Measurements from ENCODE around the gene PLEK.
"Not testable (repeated sequence)": the region's sequence is repeated elsewhere in the genome, so short reads cannot be mapped to it uniquely, and the experiment has no call there.

PLEK gene, protein sequence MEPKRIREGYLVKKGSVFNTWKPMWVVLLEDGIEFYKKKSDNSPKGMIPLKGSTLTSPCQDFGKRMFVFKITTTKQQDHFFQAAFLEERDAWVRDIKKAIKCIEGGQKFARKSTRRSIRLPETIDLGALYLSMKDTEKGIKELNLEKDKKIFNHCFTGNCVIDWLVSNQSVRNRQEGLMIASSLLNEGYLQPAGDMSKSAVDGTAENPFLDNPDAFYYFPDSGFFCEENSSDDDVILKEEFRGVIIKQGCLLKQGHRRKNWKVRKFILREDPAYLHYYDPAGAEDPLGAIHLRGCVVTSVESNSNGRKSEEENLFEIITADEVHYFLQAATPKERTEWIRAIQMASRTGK

DNA sequence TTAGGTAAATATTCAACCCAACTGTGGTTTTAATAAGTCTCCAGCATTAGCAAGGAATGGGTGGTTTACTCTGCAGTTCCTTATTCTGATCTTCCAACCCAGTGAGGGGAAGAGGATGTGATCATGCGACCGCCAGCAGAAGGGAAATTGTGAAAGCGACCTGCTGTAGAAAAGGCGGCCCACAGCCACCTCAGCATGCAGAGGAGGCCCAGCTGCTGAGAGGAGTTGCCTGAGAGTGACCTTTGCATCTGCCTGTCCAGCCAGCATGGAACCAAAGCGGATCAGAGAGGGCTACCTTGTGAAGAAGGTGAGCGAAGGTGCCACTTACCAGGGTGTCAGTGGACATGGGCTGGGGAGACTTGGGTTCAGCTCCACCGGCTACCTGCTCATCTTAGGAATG lies at the start of gene PLEK:
Gene PLEK (plus strand): TSS at position 196 of the 400 bp plus-strand sequence. CDS start 70 bp downstream, at position 266.
- peak; percentile 83 for DNase-seq

DNA sequence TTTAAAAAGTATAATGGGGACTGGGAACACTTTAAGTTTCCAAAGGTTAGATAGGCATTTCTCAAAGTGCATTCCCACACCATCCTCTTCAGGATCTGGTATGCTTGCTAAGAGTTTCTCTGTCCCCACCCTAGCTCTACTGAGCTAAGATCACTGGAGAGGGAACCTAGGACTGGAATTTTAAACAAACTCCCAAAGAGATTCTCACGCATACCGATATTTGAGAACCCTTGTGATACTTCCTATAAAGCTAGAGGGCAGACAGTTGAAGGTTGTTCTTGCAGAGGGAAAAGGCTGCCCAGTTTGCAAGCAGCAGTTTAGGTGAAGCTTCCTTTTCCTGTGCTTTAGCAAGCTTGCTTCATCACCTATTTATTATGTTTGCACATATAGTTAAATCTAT lies 49.0 kb upstream of the PLEK start:
- no peak for DNase-seq

DNA sequence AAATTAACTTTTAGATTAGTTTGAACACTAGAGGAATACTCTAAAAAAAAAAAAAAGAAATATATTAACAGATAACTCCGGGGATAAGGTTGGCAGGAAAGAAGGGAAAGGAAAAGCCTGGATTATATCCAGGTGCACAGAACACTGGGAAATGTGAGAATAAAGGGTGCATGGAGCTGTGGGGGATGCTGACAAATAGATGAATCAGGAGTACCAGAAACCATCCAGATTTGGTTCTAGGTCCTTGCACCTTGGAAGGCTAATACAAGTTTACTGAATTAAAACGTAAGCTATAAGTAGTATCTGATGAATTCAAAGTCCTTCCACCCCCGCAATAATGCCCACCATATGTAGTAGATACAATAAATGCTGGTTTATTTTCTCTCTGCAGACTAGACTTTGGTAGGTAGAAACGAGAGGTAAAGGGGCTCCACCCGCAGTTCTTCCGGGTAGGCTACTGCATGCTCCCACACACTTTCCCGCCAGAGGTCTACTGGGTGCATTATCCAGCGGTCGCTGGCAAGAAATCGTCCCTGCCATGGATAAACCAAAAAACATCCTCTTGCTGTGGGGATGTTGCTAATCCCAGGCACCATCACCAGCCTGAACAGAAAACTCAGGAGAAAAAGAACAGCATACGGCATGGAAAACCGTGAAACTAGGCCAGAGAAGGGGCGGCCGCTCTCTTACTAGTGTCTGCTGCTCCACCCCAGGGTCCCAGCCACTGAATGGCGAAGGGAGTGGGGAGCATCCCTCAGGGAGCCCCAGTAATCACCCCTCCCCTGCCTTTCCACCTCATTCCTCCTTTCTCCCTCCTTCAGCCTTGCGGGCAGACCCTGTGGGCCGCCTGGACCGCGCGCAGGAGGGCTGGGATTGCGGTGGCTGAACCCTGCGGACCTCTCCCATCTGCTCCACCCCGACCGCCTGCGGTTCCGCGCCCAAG lies 46.8 kb upstream of the PLEK start:
- DNase-seq = no peak

DNA sequence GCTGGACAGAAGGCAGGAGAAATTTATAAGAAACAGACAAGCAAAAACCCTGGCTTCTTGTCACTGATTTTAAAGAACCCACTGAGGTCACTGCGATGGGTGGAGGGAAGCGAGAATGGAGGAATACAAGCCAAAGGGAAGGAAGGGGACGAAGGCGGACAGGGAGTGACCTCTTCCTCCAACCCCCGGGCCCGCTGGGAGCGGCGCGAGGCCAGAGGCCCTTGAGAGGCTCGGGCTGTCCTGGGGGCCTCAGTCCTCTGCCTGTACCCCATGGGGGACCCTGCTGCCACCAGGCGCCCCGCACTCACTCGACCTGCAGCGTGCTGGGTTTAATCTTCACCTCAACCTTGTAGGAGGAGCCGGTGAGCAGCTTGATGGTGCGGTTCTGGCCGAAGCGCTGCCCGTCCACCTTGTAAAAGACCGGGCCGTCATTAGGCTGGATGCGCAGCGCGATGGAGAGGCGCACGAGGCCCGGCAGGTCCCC lies 46.1 kb upstream of the PLEK start:
- no peak for DNase-seq

DNA sequence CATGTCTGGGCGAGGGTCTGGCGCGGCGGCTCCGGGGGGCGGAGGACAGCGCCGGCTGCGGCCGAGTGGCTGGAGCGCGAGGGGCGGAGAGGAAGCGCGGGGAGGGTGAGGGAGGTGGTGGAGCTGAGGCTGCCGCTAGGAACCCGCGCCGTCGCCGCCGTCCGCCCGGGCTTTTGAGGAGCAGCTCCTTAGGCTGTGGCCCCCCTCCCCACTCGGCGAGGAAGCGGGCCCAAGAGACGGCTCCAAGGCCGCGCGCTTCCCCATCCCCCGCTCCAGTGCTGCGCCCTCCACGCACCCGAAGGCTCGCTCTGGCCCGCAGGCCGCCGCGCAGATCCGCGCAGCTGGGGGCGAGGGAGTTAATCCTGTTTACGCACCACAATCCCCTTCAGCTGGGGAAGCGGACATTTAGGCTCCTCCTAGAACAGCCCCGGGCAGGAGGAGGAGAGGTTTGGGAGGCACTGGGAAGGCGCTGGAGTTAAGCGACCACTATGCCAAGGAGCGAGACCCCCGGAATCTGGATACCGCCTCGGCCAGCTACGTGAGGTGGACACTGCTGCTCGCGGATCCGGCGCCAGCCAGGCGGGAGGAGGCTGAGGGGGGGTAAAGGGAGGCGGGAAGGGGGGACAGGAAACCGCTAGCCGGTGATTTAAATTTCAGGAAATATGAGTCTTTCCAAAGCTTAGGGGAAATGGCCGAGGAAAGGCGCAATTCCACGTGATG lies 45.5 kb upstream of the PLEK start, which contains the start of gene CNRIP1:
Gene CNRIP1 (minus strand): TSS at position 552 of the 720 bp plus-strand sequence. CDS start 549 bp downstream, at position 3.
- DNase-seq = peak; percentile 1

DNA sequence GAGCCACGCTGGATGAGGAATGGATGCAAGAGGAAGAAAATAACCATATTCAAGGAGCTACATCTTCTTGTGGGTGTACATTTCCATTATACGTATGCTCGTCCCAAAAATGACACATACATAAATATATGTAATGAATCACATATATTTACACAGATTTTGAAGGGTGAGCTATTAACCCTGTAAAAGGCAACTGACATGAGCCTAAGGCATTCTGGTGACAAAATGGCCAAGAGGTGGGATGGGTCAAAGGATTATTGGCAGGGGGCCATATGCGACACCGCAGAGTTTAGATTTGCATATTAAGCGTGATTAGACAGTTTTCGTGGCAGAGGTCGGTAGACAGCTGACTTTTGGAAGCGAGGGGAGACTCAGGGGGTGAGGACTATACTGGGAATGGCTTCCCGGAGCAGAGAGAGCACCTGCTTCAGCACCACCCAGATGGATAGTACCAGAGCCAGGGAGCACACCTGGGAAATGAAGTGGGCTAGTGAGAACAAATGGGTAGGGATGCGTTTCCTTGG lies 44.9 kb upstream of the PLEK start:
- no peak for DNase-seq

DNA sequence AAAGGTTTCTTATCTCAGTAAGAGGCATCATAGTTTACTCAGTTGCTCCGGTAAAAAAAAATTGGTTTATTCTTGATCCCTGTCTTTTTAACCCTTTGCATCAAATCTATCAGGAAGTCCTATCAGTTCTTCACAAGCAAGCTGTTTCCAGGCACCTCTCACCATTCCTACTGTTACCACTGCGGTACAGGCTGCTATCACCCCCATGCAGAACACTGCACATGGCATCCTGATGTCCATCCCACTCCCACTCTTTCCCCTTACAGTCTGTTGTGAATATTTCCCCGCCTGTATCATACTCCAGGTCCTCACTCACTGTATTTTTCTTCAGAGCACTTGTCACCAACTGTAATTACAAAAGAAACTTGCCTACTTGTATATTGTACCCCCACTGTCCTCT lies 40.0 kb upstream of the PLEK start:
- DNase-seq = no peak

DNA sequence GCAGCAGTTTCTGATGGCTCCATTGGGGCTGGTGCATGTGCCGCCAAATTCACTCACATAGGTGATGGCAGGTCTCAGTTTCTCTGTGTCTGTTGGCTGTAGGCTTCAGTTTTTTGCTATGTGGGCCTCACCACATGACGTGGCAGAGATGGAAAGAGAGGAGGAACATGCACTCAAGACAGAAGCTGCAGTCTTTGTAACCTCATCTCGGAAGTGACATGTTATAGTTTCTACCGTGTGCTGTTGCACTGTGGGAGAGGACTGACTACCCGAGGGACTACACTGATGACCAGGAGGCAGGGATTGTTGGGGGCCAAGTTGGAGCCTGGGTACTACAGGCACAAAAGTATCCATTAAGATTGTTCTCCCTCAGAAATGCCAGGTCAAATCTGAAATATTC lies 36.2 kb upstream of the PLEK start:
- DNase-seq = no peak

DNA sequence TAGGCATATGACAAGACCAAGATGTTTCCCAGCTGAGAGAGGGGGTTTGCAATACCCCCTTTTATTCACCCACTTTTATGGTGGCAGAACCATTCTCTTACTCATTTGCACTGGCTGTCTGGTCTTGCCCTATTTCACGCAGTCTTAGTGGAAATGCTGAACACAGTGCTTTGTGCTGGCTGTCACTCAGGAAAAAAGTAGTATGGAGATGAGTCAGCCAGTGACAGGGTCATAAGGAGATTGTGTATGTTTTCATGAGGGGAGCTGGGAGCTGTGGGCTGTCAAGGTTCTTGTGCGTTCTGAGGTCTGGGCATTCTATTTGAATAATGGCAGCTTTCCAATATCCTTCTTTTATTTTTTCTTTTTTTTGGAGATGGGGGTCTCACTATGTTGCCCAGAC lies 34.4 kb upstream of the PLEK start:
- no peak for DNase-seq

DNA sequence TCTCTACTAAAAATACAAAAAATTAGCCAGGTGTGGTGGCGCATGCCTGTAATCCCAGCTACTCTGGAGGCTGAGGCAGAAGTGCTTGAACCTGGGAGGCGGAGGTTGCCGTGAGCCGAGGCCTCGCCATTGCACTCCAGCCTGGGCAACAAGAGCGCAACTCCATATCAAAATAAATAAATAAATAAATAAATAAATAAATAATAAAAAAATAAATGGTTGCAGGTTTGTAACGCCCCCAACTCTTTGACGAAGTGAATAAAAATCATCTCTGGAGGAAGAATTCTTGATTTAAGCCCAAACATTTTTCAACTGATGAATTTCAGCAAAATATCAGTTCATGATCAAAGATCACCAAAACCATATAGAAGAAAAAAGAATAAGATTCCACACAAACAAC lies 32.1 kb upstream of the PLEK start:
- DNase-seq = no peak

DNA sequence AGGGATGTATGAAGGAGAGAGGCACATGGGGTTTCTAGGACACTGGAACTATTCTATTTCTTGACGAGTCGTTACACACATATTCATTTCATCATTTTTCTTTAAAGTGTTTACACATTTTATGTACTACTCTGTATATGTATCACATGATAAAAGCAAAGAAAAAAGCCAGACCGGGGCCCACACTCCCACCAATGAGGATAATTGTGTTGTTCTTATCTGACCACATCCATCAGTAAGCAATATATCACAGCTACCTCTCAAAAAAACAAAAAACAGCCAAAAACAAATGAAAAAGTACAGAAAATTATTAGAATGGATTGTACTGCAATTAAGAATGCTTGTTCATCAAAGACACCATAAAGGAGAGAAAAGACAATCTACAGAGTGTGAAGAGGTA lies 31.2 kb upstream of the PLEK start:
- DNase-seq = no peak

DNA sequence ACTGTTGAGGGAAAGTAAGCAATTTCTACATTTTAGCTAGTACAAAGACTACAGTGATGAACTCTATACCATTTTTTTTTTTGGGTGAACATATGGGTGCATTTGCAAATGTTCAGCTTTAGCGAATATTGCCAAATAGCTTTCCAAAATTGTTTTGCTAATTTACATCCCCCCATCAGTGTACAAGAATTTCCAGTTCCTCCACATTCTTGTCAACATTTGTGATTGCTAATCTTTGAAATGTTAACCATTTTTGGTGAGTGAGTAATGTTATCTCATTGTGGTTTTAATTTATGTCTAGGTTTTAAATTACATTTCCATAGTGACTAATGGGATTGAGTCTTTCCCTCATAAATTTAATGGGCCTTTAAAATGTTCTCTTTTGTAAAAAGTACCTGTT lies 28.9 kb upstream of the PLEK start:
- DNase-seq = no peak

DNA sequence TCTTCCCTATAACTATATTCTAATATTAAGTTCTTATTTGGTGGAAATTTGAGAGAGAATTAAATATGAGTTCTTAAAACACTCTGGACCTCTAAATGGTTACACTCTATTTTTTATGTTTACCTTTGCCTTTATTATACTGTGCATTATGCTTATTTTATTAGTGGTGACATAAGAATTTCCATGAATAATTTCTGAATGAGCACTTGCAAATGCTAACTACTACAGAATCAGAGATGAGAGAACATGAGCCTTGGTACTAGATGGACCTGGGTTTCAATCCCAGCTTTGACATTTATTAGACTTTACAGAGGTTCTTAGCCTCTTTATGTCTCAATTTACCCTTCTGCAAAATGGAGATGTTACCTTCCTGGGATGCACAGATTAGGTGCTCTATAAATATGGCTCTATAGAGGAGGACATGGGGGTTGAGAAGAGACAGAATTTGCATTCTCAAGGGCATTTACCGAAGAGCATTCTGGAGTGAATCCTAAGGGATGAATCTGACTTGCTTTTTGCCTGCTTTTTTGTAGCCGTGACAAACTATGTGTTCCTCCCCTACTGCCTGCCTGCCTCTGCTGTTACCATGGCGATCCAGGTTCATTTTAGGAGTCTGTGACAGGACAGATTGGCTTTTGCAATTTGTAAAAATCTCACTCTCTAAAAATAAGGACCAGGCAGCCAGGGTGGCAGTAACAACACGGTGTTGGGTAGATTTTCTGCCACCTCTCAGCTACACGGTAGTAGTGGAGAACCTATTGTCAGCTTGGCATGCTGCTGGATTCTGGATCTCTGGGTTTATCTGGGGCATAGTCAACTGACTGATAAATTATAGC lies 24.6 kb upstream of the PLEK start:
- no peak for DNase-seq

DNA sequence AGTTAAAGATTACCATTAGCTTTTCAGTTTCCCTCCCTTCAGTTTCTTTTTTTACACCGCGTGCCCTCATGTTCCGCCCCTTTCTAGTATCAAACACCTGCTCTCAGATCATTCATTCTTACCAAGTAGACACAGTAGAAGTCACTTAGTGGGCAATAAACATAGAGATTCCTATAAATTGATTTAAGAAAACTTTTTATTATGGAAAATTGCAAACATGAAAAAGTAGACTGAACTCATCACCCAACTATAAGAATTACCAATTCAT lies 24.1 kb upstream of the PLEK start:
- no peak for DNase-seq

DNA sequence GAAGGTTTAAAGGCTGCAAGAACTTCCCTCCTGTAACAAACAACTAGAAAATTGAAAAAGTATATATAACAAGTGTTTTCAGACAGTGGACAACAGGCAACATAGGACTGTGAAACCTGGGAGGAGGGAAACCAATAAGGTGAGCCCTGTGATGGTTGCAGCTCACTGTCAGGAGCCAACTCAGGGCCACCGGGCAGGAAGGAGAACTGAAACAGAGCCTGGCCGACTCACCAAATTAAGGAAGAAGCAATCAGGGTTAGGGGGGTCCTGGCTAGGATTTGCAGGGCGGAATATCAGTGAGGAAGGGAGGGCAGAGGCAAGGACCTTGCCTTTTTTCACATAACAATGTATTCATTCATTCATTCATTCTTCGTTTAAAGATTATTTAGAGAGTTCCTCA lies 23.5 kb upstream of the PLEK start:
- DNase-seq = no peak

DNA sequence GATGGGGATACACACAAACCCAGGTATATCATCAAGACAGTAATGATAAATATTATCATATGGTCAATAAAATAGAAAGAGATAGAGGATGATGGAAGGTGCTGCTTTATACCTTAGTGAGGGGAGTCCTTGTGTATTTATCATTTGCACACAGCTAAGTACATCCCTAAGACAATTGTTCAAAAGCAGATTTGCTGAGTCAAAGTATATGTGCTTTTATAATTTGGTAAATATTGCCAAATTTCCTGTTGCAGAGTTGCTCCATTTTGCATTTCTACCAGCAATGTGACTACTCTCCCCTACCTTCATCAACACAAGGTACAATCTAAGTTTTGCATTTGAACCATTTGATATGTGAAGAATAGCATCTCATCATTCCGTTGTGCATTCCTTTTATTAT lies 22.6 kb upstream of the PLEK start:
- DNase-seq = no peak

DNA sequence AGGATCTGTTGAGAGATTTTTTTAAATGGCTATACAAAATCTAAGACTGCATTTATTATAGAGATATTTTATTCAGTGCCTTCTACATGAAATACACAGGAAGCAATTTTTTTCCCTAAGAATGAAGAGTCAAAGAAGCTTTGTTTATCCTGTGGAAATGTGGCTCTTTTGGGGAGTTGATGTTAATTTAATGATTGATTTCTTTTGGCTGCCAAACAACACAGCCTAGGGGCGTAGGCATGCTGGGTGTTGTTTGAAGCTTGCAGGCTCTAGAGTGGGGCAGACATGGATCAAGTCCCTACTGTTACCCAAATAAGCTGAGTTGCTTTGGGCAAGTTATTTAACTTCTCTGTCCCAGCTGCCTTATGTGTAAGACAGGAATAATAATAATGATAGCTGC lies 21.1 kb upstream of the PLEK start:
- DNase-seq = no peak

DNA sequence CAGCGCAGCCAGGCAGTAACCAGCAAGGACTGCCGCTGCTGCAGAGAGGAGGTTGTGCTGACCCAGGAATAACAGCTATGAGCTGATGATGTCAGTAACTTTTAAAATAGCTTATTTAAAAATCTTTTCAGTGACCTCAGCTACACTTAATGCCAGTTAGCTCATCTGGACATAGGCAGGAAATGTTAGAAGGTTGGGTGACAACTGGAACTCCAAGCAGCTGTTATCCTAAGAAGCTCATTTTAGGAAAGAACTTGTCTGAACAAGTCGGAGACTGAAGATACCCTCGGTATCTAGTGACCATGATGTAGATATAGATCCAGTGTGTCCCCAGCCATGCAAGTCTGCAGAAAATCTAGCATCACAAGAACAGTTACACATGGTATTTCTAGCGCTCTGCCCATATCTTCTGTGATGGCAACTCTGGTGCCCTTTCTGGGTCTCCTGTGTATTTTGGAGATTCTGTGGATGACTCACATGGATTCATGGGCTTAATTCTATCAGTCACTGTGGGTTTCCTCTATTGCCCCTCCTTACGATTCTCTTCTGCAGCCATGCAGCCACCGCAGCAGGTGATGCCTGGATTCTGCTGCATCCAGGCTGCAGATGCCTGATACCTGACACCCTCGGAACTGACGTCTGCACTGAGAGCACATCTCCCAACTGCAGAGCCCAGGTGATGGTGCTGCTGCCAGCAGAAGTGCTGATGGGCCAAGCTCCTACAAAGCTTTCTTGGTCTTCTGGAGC lies 19.8 kb upstream of the PLEK start:
- no peak for DNase-seq

DNA sequence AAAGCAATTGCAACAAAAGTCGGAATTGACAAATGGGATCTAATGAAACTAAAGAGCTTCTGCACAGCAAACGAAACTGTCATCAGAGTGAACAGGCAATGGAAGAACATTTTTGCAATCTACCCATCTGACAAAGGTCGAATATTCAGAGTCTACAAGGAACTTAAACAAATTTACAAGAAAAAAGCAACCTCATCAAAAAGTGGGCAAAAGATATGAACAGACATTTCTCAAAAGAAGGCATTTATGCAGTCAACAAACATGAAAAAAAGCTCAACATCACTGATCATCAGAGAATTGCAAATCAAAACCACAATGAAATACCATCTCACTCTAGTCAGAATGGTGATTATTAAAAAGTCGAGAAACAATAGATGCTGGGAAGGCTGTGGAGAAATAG lies 16.0 kb upstream of the PLEK start:
- DNase-seq = not testable (repeated sequence)

DNA sequence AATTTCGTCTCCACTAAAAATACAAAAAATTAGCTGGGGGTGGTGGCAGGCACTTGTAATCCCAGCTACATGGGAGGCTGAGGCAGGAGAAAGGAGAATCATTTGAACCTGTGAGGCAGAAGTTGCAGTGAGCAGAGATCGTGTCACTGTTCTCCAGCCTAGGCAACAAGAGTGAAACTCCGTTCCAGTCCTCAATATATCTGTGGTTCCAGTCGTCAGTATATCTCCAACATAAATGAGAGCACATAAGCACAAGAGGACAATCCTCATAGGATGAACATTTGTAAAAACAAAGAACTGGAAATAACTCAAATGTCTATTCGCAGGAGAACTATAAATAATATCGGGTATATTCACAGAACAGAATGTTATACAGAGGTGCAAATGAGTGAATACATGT lies 13.1 kb upstream of the PLEK start:
- no peak for DNase-seq

DNA sequence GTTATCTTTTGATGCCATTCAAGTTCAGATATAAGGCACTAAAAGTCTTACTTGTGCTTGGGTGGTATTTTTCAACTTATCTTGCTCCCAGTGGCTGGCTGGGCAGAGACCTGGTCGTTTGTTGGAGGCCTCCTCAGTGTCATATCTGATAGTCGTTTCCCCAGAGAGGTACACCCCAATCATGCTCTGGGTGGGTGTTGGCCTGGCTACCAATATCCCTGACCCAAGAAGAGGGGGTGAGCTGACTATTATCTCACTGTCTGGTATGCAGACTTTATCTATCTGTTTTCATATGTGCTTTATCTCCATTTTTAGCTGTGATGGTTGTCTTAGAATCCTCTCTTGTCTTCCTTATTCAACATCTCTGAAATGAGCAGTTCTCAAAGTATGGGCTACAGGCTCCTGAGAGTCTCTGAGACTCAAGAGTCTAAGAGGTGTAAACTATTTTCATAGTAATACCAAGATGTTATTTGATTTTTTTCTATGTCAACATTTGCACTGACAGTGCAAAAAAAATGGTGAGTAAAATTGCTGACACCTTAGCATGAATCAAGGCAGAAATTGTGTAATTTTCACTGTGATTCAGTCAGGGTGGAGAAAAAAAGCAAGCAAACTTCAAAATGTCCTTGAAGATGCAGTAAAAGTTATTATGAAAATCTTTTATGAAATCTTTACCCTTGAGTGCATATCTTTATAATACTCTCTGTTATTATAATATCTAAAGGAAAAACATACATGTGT lies 12.3 kb upstream of the PLEK start:
- DNase-seq = no peak
